Body of pancreas (tissue), 4 donors: ENCODE results near the gene NDUFAF5. TPM values are rescaled to one million over a fixed set of nuclear protein-coding genes. Genes with fewer than 3 reads are reported as not detected.

Experiments
- ATAC-seq: fragments of 150-250 bp; one replicate; pipeline ENCODE4 v1.9.1; 2016
- DNase-seq, 4 donors: peaks; one replicate each; pipeline ENCODE4 v3.0.0-alpha.2; 2019
- H3K27ac ChIP-seq, 4 donors: fragments of 200-600 bp; sonication (generic); 1 replicate in 3 of 4; 2 replicates in 1 of 4; pipeline versions ENCODE4 v1.5.1 to v1.6.1; 2016 to 2019; ENCODE audit warnings: mild to moderate bottlenecking in 1 of 4, mixed read lengths in 1 of 4, moderate library complexity in 1 of 4
- H3K27me3 ChIP-seq, 2 donors: fragments of 200-600 bp; sonication (generic); one replicate each; pipeline ENCODE4 v1.6.0; 2016; ENCODE audit warnings: mild to moderate bottlenecking in 1 of 2
- H3K36me3 ChIP-seq, 2 donors: fragments of 200-600 bp; sonication (generic); replicated peaks in 1 of 2; 2 replicates each; pipeline ENCODE4 v1.5.1; 2016; ENCODE audit warnings: low read depth in 2 of 2; ENCODE audit not compliant: insufficient read depth in 1 of 2
- H3K4me1 ChIP-seq: fragments of 200-600 bp; sonication (generic); one replicate; pipeline ENCODE4 v1.6.0; 2016
- H3K4me3 ChIP-seq, 2 donors: fragments of 200-600 bp; sonication (generic); 1 replicate in 1 of 2; 2 replicates in 1 of 2; pipeline ENCODE4 v1.5.1; 2016 to 2019
- H3K9me3 ChIP-seq, 3 donors: fragments of 200-600 bp; sonication (generic); 1 replicate in 2 of 3; 2 replicates in 1 of 3; pipeline ENCODE4 v1.5.1; 2016
- POLR2A ChIP-seq, 3 donors: fragments of 450-650 bp; IDR thresholded peaks; one replicate each; pipeline ENCODE4 v1.6.1; 2016; ENCODE audit warnings: antibody characterized with exemption in 3 of 3, mild to moderate bottlenecking in 2 of 3
- WGBS, 2 donors: methylation state at CpG; one replicate each; pipeline ENCODE4 v1.1.5; 2017; 5-methylcytosine and 5-hydroxymethylcytosine counted together
- intact Hi-C: fragments of 100-400 bp; cut with DNase I; formaldehyde crosslinking; loops from one replicate; pipeline ENCODE4 v1.15.1; 2023
- total RNA-seq, 2 donors: library from RNA; depleted of rRNA; stranded (reverse); fragments of >200 nt; gene quantifications; one replicate each; pipeline ENCODE4 v1.1.0, GENCODE V29; 2016
- TF ChIP-seq, protein P1 (sequence below), 7 experiments: fragments of 450-650 bp in 4 of 7; fragments of 200-600 bp in 3 of 7; sonication (generic) in 3 of 7; IDR thresholded peaks; one replicate each; pipeline ENCODE4 v1.5.1; 2016 to 2019; ENCODE audit warnings: antibody characterized with exemption in 7 of 7

NDUFAF5 gene
- total RNA-seq, 2 donors from 2014 or later = 4.4 to 6.3 TPM

GRCh38 chr20:13824459-13824858 lies 39.6 kb downstream of the NDUFAF5 start:
- no peaks in the 10 kb centered on the region for H3K36me3 ChIP-seq
- TF ChIP-seq, protein P1, sequence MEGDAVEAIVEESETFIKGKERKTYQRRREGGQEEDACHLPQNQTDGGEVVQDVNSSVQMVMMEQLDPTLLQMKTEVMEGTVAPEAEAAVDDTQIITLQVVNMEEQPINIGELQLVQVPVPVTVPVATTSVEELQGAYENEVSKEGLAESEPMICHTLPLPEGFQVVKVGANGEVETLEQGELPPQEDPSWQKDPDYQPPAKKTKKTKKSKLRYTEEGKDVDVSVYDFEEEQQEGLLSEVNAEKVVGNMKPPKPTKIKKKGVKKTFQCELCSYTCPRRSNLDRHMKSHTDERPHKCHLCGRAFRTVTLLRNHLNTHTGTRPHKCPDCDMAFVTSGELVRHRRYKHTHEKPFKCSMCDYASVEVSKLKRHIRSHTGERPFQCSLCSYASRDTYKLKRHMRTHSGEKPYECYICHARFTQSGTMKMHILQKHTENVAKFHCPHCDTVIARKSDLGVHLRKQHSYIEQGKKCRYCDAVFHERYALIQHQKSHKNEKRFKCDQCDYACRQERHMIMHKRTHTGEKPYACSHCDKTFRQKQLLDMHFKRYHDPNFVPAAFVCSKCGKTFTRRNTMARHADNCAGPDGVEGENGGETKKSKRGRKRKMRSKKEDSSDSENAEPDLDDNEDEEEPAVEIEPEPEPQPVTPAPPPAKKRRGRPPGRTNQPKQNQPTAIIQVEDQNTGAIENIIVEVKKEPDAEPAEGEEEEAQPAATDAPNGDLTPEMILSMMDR (IDR thresholded peaks at IDR 0.05) = no peak
- TF ChIP-seq POLR2A (IDR thresholded peaks at IDR 0.05) = no peak
- DNase-seq (no peak), ATAC-seq (no peak)
- no peaks in the 10 kb centered on the region for H3K9me3 ChIP-seq
- no peaks in the 10 kb centered on the region for H3K27me3 ChIP-seq
- peaks cover 9% of the 10 kb centered on the region for H3K4me1 ChIP-seq
- intact Hi-C loops = no loop called here
- H3K4me3 ChIP-seq = no peak overlapping the region
- 91 to 98% methylated on average over 3 of the region's 3 CpGs for WGBS, 2 donors
- no peak overlapping the region for H3K27ac ChIP-seq

- WGBS, 2 donors = 67 to 79% methylated on average over 5 of the region's 5 CpGs
- no peak overlapping the region for H3K27ac ChIP-seq
- no peak for ATAC-seq
- TF ChIP-seq, protein P1 (IDR thresholded peaks at IDR 0.05) = no peak
- no peak for TF ChIP-seq POLR2A (IDR thresholded peaks at IDR 0.05)
- no peaks in the 10 kb centered on the region for H3K27me3 ChIP-seq
- no peak for DNase-seq
- H3K36me3 ChIP-seq = no peaks in the 10 kb centered on the region
- peaks cover under 1% of the 10 kb centered on the region for H3K4me1 ChIP-seq
- no peaks in the 10 kb centered on the region for H3K9me3 ChIP-seq
- intact Hi-C loops = loop anchor here (5.0 kb wide), 1 partner anchor 227 kb away; no protein-coding TSS in a partner anchor
- H3K4me3 ChIP-seq = no peak overlapping the region
Observed at GRCh38 chr20:13825465-13825864, 40.6 kb downstream of the NDUFAF5 start.

DNA sequence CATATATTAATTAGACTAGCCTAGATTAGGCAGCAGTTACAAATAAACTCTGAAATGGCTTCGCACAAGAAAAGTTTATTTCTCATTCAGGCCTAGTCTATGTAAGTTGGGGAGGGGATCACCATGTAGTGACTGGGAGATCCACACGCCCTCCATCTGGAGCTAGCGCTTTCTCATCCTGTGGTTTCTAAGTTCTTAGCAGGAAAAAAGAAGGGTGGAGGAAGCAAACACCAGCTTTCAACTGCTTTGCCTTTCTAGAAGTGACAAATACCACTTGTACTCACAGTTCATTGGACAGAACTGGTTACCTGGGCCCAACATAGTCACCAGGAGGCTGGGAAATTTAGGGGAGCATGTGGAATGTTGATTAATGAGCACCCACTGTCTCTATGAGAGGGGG lies 46.6 kb downstream of the NDUFAF5 start:
- WGBS, 2 donors = 76 to 89% methylated on average over 3 of the region's 3 CpGs
- Histone ChIP-seq H3K36me3 (no peaks in the 10 kb centered on the region), H3K27me3 (no peaks in the 10 kb centered on the region), H3K9me3 (no peaks in the 10 kb centered on the region), H3K4me1 (no peaks in the 10 kb centered on the region), H3K4me3 (no peak overlapping the region), H3K27ac (no peak overlapping the region)
- TF ChIP-seq POLR2A (IDR thresholded peaks at IDR 0.05) = no peak
- TF ChIP-seq, protein P1 (IDR thresholded peaks at IDR 0.05) = no peak
- no peak for ATAC-seq
- no peak for DNase-seq
- intact Hi-C loops = no loop called here

DNA sequence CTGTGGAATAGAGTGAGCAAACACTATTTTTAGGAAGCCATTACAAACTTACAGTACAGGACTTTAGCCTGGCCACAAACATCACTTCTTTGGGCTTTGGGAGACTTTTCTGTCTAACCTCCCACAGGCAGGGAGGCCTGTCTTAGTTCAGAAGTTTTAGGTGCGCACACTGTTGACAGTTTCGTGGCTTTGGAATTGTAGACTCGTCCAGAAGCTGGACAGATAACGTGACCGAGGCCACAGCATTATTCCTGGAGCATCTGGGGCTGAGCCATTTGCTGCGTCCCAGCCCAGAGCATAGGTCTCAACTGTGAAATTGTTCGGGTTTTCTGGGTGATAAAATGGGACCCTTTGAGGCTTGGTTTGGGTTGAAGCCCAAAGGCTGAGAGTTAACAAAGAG lies 53.8 kb downstream of the NDUFAF5 start:
- H3K27ac ChIP-seq = no peak overlapping the region
- TF ChIP-seq, protein P1 (IDR thresholded peaks at IDR 0.05) = no peak
- no peak for TF ChIP-seq POLR2A (IDR thresholded peaks at IDR 0.05)
- H3K9me3 ChIP-seq = no peaks in the 10 kb centered on the region
- WGBS, 2 donors = 70 to 73% methylated on average over 7 of the region's 7 CpGs
- no peaks in the 10 kb centered on the region for H3K4me1 ChIP-seq
- DNase-seq (no peak), ATAC-seq (no peak)
- no peaks in the 10 kb centered on the region for H3K27me3 ChIP-seq
- H3K36me3 ChIP-seq = no peaks in the 10 kb centered on the region
- intact Hi-C loops = no loop called here
- H3K4me3 ChIP-seq = no peak overlapping the region

DNA sequence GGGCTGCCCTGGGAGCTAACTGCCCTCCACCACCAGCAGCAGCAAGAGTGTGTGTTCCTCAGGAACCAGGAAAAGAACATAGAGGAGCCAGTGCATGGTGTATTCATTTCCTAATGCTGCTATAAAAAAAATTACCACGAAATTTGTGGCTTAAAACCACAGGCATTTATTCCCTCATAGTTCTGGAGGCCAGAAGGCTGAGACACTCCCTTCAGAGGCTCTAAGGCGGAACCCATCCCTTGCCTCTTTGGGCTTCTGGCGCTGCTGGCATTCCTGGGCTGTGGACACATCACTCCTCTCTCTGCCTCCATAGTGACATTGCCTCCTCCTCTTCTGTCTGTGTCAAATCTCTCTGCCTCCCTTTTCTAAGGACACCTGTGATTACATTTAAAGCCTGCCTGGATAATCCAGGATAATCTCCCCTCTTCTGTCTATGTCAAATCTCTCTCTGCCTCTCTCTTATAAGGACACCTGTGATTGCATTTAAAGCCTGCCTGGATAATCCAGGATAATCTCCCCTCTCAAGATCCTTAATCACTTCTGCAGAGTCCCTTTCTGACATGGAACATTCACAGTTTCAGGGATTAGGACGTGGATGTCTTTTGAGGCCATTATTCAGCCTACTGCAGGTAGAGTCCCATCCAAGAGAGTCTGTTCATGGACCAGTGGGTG lies 54.7 kb downstream of the NDUFAF5 start:
- H3K4me1 ChIP-seq = no peaks in the 10 kb centered on the region

More for the DNA sequence above, 54.7 kb downstream of the NDUFAF5 start:
- intact Hi-C loops = no loop called here
- ATAC-seq = no peak
- Histone ChIP-seq H3K27me3 (no peaks in the 10 kb centered on the region), H3K4me3 (no peak overlapping the region), H3K27ac (no peak overlapping the region), H3K36me3 (no peaks in the 10 kb centered on the region), H3K9me3 (no peaks in the 10 kb centered on the region)
- 50 to 59% methylated on average over 4 of the region's 4 CpGs for WGBS, 2 donors
- no peak for TF ChIP-seq POLR2A (IDR thresholded peaks at IDR 0.05)
- TF ChIP-seq, protein P1 (IDR thresholded peaks at IDR 0.05) = no peak
- DNase-seq = no peak
